KBM-7 (cell line): Measurements from ENCODE around the gene TEP1.
"Not testable (repeated sequence)": the region's sequence is repeated elsewhere in the genome, so short reads cannot be mapped to it uniquely, and the experiment has no call there.

Experiments used
- DNase-seq: peaks from one replicate; pipeline ENCODE4 v3.0.0-alpha.2; 2015
- in situ Hi-C: fragments of 300-500 bp; cut with MboI; formaldehyde crosslinking; loops from 2 replicates; pipeline ENCODE4 v1.14.3; 2020; ENCODE audit warnings: low sequenced_read_pairs, low pct_unique_long_range_greater_than_20kb, mixed read lengths

The TEP1 gene

GRCh38 chr14:20412876-20413743 is at the start of gene TEP1:
Gene TEP1 (minus strand): TSS chr14:20413501. CDS start chr14:20408439, 5,062 bp downstream.
- DNase-seq = peak; percentile 82
- in situ Hi-C loops = no loop called here

- peak; percentile 99 for DNase-seq
- in situ Hi-C loops = no loop called here
Observed at GRCh38 chr14:20461225-20462141, 48.2 kb upstream of the TEP1 start, which contains the start of gene PIP4P1. Gene PIP4P1 (minus strand): TSS chr14:20461434. CDS start chr14:20461325, 109 bp downstream.

- in situ Hi-C loops = no loop called here
- no peak for DNase-seq
Observed at GRCh38 chr14:20460458-20461224, 47.3 kb upstream of the TEP1 start.

GRCh38 chr14:20458031-20458789 is 44.9 kb upstream of the TEP1 start:
- in situ Hi-C loops = no loop called here
- DNase-seq = no peak

- in situ Hi-C loops = no loop called here
- DNase-seq = no peak
Observed at GRCh38 chr14:20456971-20457370, 43.7 kb upstream of the TEP1 start.

GRCh38 chr14:20455355-20456300 is 42.3 kb upstream of the TEP1 start:
- in situ Hi-C loops = no loop called here
- no peak for DNase-seq

- in situ Hi-C loops = no loop called here
Observed at GRCh38 chr14:20454516-20455354, 41.4 kb upstream of the TEP1 start, which contains the start of the genes APEX1 and OSGEP. Gene APEX1 (plus strand): TSS chr14:20455226. CDS start chr14:20455646, 420 bp downstream. Gene OSGEP (minus strand): TSS chr14:20454812. CDS start chr14:20454683, 129 bp downstream.

GRCh38 chr14:20452831-20453230 is 39.5 kb upstream of the TEP1 start:
- in situ Hi-C loops, DNase-seq: not testable (repeated sequence)

More at GRCh38 chr14:20454516-20455354, 41.4 kb upstream of the TEP1 start, which contains the start of the genes APEX1 and OSGEP:
- DNase-seq = peak; percentile 99

GRCh38 chr14:20446889-20447288 is 33.6 kb upstream of the TEP1 start:
- DNase-seq = no peak
- in situ Hi-C loops = no loop called here

GRCh38 chr14:20443650-20444049 is 30.3 kb upstream of the TEP1 start:
- in situ Hi-C loops, DNase-seq: not testable (repeated sequence)

- in situ Hi-C loops = no loop called here
- DNase-seq = no peak
Observed at GRCh38 chr14:20441461-20441860, 28.2 kb upstream of the TEP1 start.

GRCh38 chr14:20440882-20441281 is 27.6 kb upstream of the TEP1 start:
- peak; percentile 47 for DNase-seq
- in situ Hi-C loops = no loop called here

GRCh38 chr14:20440465-20440864 is 27.2 kb upstream of the TEP1 start:
- no peak for DNase-seq
- in situ Hi-C loops = no loop called here

- no peak for DNase-seq
- in situ Hi-C loops = no loop called here
Observed at GRCh38 chr14:20438664-20439063, 25.4 kb upstream of the TEP1 start.

GRCh38 chr14:20436363-20436755 is 23.1 kb upstream of the TEP1 start:
- in situ Hi-C loops = no loop called here
- no peak for DNase-seq
